ENCODE results near the gene RPL35A. TPM values are rescaled to one million over a fixed set of nuclear protein-coding genes. Genes with fewer than 3 reads are reported as not detected.

Gene RPL35A
- 844 and 1,070 TPM in 2 replicates for total RNA-seq (2014; rRNA removed; shearing (Covaris generic))
- polyA plus RNA-seq (2016; fragmentation: Nextera tagmentation; extraction: Ambion mirVana), result 2,038 and 2,096 TPM in 2 replicates
- long read RNA-seq, transcript RPL35A-206 (5 exons, 1,444 nt), result major isoform, 1,251 of 1,553 reads
- long read RNA-seq, transcript RPL35A-205 (5 exons, 553 nt), result minor isoform, 106 of 1,553 reads
- long read RNA-seq, transcript RPL35A-208 (4 exons, 677 nt), result minor isoform, 12 of 1,553 reads
- long read RNA-seq, transcript RPL35A-202 (5 exons, 442 nt), result minor isoform, 6 of 1,553 reads
- long read RNA-seq, partial matches to known transcripts, result 149 of 1,553 reads
- long read RNA-seq, other reads (novel, unspliced or antisense), result 27 of 1,553 reads

- Histone ChIP-seq H4K20me1 (replicated peaks; ENCODE audit: insufficient read depth) (peaks cover 25% of the 10 kb centered on the region), H3K4me1 (ENCODE audit: insufficient read depth) (peaks cover 15% of the 10 kb centered on the region), H2AFZ (no peak within 1 kb of the TSS), H3K4me3 (peak within 1 kb of the TSS; percentile 91), H3K9me2 (ENCODE audit: insufficient read depth) (no peaks in the 10 kb centered on the region), H3K36me3 (ENCODE audit: insufficient read depth) (peaks cover 41% of the 10 kb centered on the region), H3F3A (replicated peaks; ENCODE audit: low read depth) (peaks cover 39% of the 10 kb centered on the region), H3K27ac (ENCODE audit: low read depth) (peak within 1 kb of the TSS; percentile 96), H3K4me2 (peak within 1 kb of the TSS; percentile 82), H3K79me2 (replicated peaks; ENCODE audit: insufficient read depth) (peaks cover 37% of the 10 kb centered on the region), H3K27me3 (ENCODE audit: insufficient read depth) (no peaks in the 10 kb centered on the region)
- no peaks in the 10 kb centered on the region for H3K9me3 Mint-ChIP-seq
- DNase-seq (ENCODE audit: low spot score) (peak; percentile 98), ATAC-seq (peak; percentile 87)
- TF ChIP-seq ZNF331 (CRISPR knock-in tag; IDR thresholded peaks at IDR 0.05; ENCODE audit: low read depth) (no peak), NANOG (IDR thresholded peaks at IDR 0.05; ENCODE audit: borderline replicate concordance) (no peak), EZH2phosphoT487 (IDR thresholded peaks at IDR 0.05; ENCODE audit: unreplicated experiment) (no peak), EZH2 (IDR thresholded peaks at IDR 0.05; ENCODE audit: low read depth, unreplicated experiment) (no peak), REST (IDR thresholded peaks at IDR 0.05; ENCODE audit: unreplicated experiment) (peak; percentile 32), STAT1 (IDR thresholded peaks at IDR 0.05; ENCODE audit: unreplicated experiment) (no peak), ZNF114 (CRISPR knock-in tag; IDR thresholded peaks at IDR 0.05) (no peak), CREB1 (CRISPR knock-in tag; IDR thresholded peaks at IDR 0.05; ENCODE audit: low read depth) (no peak), POLR2AphosphoS5 (IDR thresholded peaks at IDR 0.05; ENCODE audit: low read depth) (peak; percentile 93)
- TF ChIP-seq, protein P1, sequence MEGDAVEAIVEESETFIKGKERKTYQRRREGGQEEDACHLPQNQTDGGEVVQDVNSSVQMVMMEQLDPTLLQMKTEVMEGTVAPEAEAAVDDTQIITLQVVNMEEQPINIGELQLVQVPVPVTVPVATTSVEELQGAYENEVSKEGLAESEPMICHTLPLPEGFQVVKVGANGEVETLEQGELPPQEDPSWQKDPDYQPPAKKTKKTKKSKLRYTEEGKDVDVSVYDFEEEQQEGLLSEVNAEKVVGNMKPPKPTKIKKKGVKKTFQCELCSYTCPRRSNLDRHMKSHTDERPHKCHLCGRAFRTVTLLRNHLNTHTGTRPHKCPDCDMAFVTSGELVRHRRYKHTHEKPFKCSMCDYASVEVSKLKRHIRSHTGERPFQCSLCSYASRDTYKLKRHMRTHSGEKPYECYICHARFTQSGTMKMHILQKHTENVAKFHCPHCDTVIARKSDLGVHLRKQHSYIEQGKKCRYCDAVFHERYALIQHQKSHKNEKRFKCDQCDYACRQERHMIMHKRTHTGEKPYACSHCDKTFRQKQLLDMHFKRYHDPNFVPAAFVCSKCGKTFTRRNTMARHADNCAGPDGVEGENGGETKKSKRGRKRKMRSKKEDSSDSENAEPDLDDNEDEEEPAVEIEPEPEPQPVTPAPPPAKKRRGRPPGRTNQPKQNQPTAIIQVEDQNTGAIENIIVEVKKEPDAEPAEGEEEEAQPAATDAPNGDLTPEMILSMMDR (conservative IDR thresholded peaks at IDR 0.05; ENCODE audit: low read depth in 2 of 2), result no peak
- TF ChIP-seq, protein P2, sequence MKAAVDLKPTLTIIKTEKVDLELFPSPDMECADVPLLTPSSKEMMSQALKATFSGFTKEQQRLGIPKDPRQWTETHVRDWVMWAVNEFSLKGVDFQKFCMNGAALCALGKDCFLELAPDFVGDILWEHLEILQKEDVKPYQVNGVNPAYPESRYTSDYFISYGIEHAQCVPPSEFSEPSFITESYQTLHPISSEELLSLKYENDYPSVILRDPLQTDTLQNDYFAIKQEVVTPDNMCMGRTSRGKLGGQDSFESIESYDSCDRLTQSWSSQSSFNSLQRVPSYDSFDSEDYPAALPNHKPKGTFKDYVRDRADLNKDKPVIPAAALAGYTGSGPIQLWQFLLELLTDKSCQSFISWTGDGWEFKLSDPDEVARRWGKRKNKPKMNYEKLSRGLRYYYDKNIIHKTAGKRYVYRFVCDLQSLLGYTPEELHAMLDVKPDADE (IDR thresholded peaks at IDR 0.05), result peak; percentile 66
- H3K4me3 Mint-ChIP-seq, result peak within 1 kb of the TSS; percentile 98
- peak within 1 kb of the TSS; percentile 100 for H3K27ac Mint-ChIP-seq
- H3K27me3 Mint-ChIP-seq (ENCODE audit: insufficient read depth, low read depth, poor library complexity), result peaks cover 19% of the 10 kb centered on the region
- H3K36me3 Mint-ChIP-seq (ENCODE audit: low read depth), result peaks cover 53% of the 10 kb centered on the region
- H3K4me1 Mint-ChIP-seq, result peaks cover 23% of the 10 kb centered on the region
These were observed at the start of gene RPL35A for GRCh38 chr3:197949778-197950676. Gene RPL35A (plus strand): TSS chr3:197950190. CDS start chr3:197950968, 778 bp downstream.

Measured in GM23338 (cell line).